ENCODE results near the gene WDR82. TPM values are rescaled to one million over a fixed set of nuclear protein-coding genes. Genes with fewer than 3 reads are reported as not detected.
A peak's percentile ranks its signal among the peaks of the same experiment; 100 is the strongest.

WDR82 gene
- total and polyA plus RNA-seq, 10 of the 15 experiments (the other 5 are each of a cell fraction or from before 2014, with no cell fraction given): 10.1 to 82.4 (median 48.7) TPM

- 0 out of 2 replicates have a peak, but pooled peaks have one; percentile 30 for TF ChIP-seq TAF1 (IDR thresholded peaks at IDR 0.05; ENCODE audit: borderline replicate concordance, low read depth, low read length)
- no peak for TF ChIP-seq NFYA (IDR thresholded peaks at IDR 0.05; ENCODE audit: borderline replicate concordance, low read depth, low read length)
- TF ChIP-seq, protein P1, sequence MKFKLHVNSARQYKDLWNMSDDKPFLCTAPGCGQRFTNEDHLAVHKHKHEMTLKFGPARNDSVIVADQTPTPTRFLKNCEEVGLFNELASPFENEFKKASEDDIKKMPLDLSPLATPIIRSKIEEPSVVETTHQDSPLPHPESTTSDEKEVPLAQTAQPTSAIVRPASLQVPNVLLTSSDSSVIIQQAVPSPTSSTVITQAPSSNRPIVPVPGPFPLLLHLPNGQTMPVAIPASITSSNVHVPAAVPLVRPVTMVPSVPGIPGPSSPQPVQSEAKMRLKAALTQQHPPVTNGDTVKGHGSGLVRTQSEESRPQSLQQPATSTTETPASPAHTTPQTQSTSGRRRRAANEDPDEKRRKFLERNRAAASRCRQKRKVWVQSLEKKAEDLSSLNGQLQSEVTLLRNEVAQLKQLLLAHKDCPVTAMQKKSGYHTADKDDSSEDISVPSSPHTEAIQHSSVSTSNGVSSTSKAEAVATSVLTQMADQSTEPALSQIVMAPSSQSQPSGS (IDR thresholded peaks at IDR 0.05; ENCODE audit: low read length): no peak
- TF ChIP-seq SPI1 (IDR thresholded peaks at IDR 0.05; ENCODE audit: borderline replicate concordance, insufficient read depth, low read depth, low read length): peak; percentile 81
- TF ChIP-seq LARP7 (IDR thresholded peaks at IDR 0.05): no peak
- peak; percentile 80 for TF ChIP-seq POLR2A (IDR thresholded peaks at IDR 0.05; ENCODE audit: low read depth, low read length)
Measured at GRCh38 chr3:52225452-52226228, 52.8 kb downstream of the WDR82 start, which contains the start of gene TLR9 (continued).

- H2AFZ ChIP-seq (ENCODE audit: control insufficient read depth, low read depth, low read length): no peak overlapping the region
- peaks cover 29% of the 10 kb centered on the region for H3K4me1 ChIP-seq (ENCODE audit: control insufficient read depth, insufficient read depth, low read length)
- ChIA-PET SMC1A (ENCODE audit: uncharacterized antibody, unreplicated experiment) (interaction anchor here (0.6 to 10.5 kb wide), 7 partner anchors 9 to 222 kb away, joined by 3 to 112 read pairs (median 5); partner anchors contain the start of gene TWF2), RAD21 (ENCODE audit: unreplicated experiment) (interaction anchor here (0.7 to 4.1 kb wide), 8 partner anchors 7 to 115 kb away, joined by 4 to 32 read pairs (median 13); partner anchors contain the start of genes GLYCTK, POC1A and WDR82), POLR2A (interaction anchor here (1.3 to 4.3 kb wide), 4 partner anchors 16 to 48 kb away, joined by 3 to 43 read pairs (median 6); partner anchors contain the start of gene TWF2), CTCF (interaction anchor here (0.6 to 8.5 kb wide), 16 partner anchors 7 to 225 kb away, joined by 3 to 129 read pairs (median 6); partner anchors contain the start of gene WDR82)
- WGBS (ENCODE audit: insufficient coverage, insufficient replicate concordance, low lambda C conversion rate, missing lambda C conversion rate): 91% methylated on average over 30 of the region's 32 CpGs
- no peaks in the 10 kb centered on the region for H4K20me1 ChIP-seq (ENCODE audit: control insufficient read depth, insufficient read depth)
- H3K9me3 ChIP-seq (replicated peaks; ENCODE audit: control insufficient read depth, insufficient read depth, low read length): no peaks in the 10 kb centered on the region
- no TSS peak for BruUV-seq (replicated peaks)
- peaks cover 3% of the 10 kb centered on the region for H3K79me2 ChIP-seq (ENCODE audit: control insufficient read depth, insufficient read depth, low read length)
- no peaks in the 10 kb centered on the region for H3K27me3 ChIP-seq (replicated peaks in 1 of 2; ENCODE audit: control insufficient read depth in 2 of 2, insufficient read depth in 2 of 2, low read length in 1 of 2)
- H3K4me2 ChIP-seq (ENCODE audit: control insufficient read depth, insufficient read depth): peak overlapping the region; percentile 91; the same call in 1 of the 2 replicates
- H3K9ac ChIP-seq (ENCODE audit: control insufficient read depth, insufficient read depth, low read length): no peak overlapping the region
- H3K27ac ChIP-seq (ENCODE audit: control insufficient read depth, insufficient read depth): no peak overlapping the region
- FAIRE-seq (no peak), ATAC-seq (no peak), DNase-seq (ENCODE audit: low read depth, low spot score) (no peak)
- in situ Hi-C loops (cut with MboI) (no loop called here), intact Hi-C loops (cut with micrococcal nuclease; ENCODE audit: unreplicated experiment) (loop anchor here (5.0 kb wide), 1 partner anchor 224 kb away; the partner anchor contains the start of gene SEMA3G)
- H3K4me3 ChIP-seq: no peak overlapping the region; the same call in 1 of the 2 replicates
- H3K36me3 ChIP-seq (ENCODE audit: control insufficient read depth in 2 of 2, insufficient read depth in 2 of 2, low read length in 1 of 2): no peaks in the 10 kb centered on the region; a peak in 2 of 4 replicates
- TF ChIP-seq SREBF1 (IDR thresholded peaks at IDR 0.05; ENCODE audit: low read length) (no peak), EP300 (IDR thresholded peaks at IDR 0.05; ENCODE audit: borderline replicate concordance in 1 of 2, control insufficient read depth in 1 of 2, low read depth in 2 of 2, low read length in 2 of 2) (no peak), ASH2L (IDR thresholded peaks at IDR 0.05; ENCODE audit: borderline replicate concordance, low read depth) (no peak), ZBTB40 (IDR thresholded peaks at IDR 0.05; ENCODE audit: borderline replicate concordance) (no peak), WRNIP1 (IDR thresholded peaks at IDR 0.05; ENCODE audit: borderline replicate concordance, low read depth, low read length) (no peak)
- TF ChIP-seq, protein P1 (IDR thresholded peaks at IDR 0.05; ENCODE audit: low read length): no peak
Measured at GRCh38 chr3:52223449-52224408, 54.7 kb downstream of the WDR82 start.
